ENCODE measurements around the gene SNX8.

The SNX8 gene

GRCh38 chr7:2259480-2259879 is 54.8 kb downstream of the SNX8 start:
- DNase-seq (ENCODE audit: low spot score) = no peak

- DNase-seq (ENCODE audit: low spot score) = no peak
Observed at GRCh38 chr7:2258661-2259365, 55.4 kb downstream of the SNX8 start.

- no peak for DNase-seq (ENCODE audit: low spot score)
Observed at GRCh38 chr7:2257651-2258050, 56.6 kb downstream of the SNX8 start.

GRCh38 chr7:2257046-2257551 is 57.1 kb downstream of the SNX8 start:
- no peak for DNase-seq (ENCODE audit: low spot score)

- DNase-seq (ENCODE audit: low spot score) = no peak
Observed at GRCh38 chr7:2256306-2257045, 57.8 kb downstream of the SNX8 start.

GRCh38 chr7:2255145-2256139 is 58.8 kb downstream of the SNX8 start:
- DNase-seq (ENCODE audit: low spot score) = no peak

- no peak for DNase-seq (ENCODE audit: low spot score)
Observed at GRCh38 chr7:2254429-2255144, 59.7 kb downstream of the SNX8 start.

- DNase-seq (ENCODE audit: low spot score) = no peak
Observed at GRCh38 chr7:2253525-2254244, 60.6 kb downstream of the SNX8 start.

GRCh38 chr7:2253021-2253420 is 61.2 kb downstream of the SNX8 start:
- no peak for DNase-seq (ENCODE audit: low spot score)

- no peak for DNase-seq (ENCODE audit: low spot score)
Observed at GRCh38 chr7:2251841-2252771, 62.1 kb downstream of the SNX8 start.

- no peak for DNase-seq (ENCODE audit: low spot score)
Observed at GRCh38 chr7:2251381-2251780, 62.9 kb downstream of the SNX8 start.

- no peak for DNase-seq (ENCODE audit: low spot score)
Observed at GRCh38 chr7:2249744-2250323, 64.4 kb downstream of the SNX8 start.

- peak; percentile 83 for DNase-seq (ENCODE audit: low spot score)
Observed at GRCh38 chr7:2248984-2249694, 65.1 kb downstream of the SNX8 start.

- DNase-seq (ENCODE audit: low spot score) = no peak
Observed at GRCh38 chr7:2247141-2247995, 66.9 kb downstream of the SNX8 start.

- no peak for DNase-seq (ENCODE audit: low spot score)
Observed at GRCh38 chr7:2245883-2246675, 68.2 kb downstream of the SNX8 start.

- no peak for DNase-seq (ENCODE audit: low spot score)
Observed at GRCh38 chr7:2244404-2244995, 69.7 kb downstream of the SNX8 start.

- DNase-seq (ENCODE audit: low spot score) = no peak
Observed at GRCh38 chr7:2243458-2243857, 70.8 kb downstream of the SNX8 start.
